A673 (cell line): ENCODE measurements around the gene TAF4. TPM values are rescaled to one million over a fixed set of nuclear protein-coding genes. Genes with fewer than 3 reads are reported as not detected.

Source experiments
- BruUV-seq: library from RNA; stranded (reverse); fragments of 400-500 nt; replicated peaks from 2 replicates; lab custom pipeline; 2021; lab: Mats Ljungman, UMichigan
- CTCF ChIA-PET: fragments of 300-600 bp; sonication (Branson Sonifier 250); formaldehyde crosslinking; loops from one replicate; lab custom pipeline; 2022; ENCODE audit warnings: antibody characterized with exemption; lab: Charles Lee
- POLR2A ChIA-PET: fragments of 300-600 bp; sonication (Branson Sonifier 250); formaldehyde crosslinking; loops from one replicate; lab custom pipeline; 2022; ENCODE audit warnings: antibody characterized with exemption; ENCODE audit not compliant: low non-redundant PET; lab: Charles Lee
- DNase-seq: peaks from one replicate; pipeline ENCODE4 v3.0.0-alpha.2; 2015; ENCODE audit warnings: low spot score
- H3K27ac ChIP-seq: fragments of 200-600 bp; sonication (generic); 2 replicates; pipeline ENCODE4 v1.5.1; 2016; ENCODE audit warnings: mixed run types, low read depth, mild to moderate bottlenecking, mixed read lengths, antibody characterized with exemption, low read length; ENCODE audit not compliant: poor library complexity, severe bottlenecking
- H3K27me3 ChIP-seq: fragments of 200-600 bp; sonication (generic); replicated peaks from 2 replicates; pipeline ENCODE4 v1.6.1; 2017; ENCODE audit warnings: mixed run types, low read depth, mild to moderate bottlenecking, mixed read lengths, antibody characterized with exemption, low read length; ENCODE audit not compliant: insufficient read depth, poor library complexity
- H3K36me3 ChIP-seq: fragments of 200-600 bp; sonication (generic); 2 replicates; pipeline ENCODE4 v1.6.1; 2016; ENCODE audit warnings: mixed run types, mild to moderate bottlenecking, mixed read lengths, antibody characterized with exemption, low read length; ENCODE audit not compliant: insufficient read depth, poor library complexity, severe bottlenecking
- H3K4me1 ChIP-seq: fragments of 200-600 bp; sonication (generic); 2 replicates; pipeline ENCODE4 v1.6.1; 2017; ENCODE audit warnings: mixed run types, mild to moderate bottlenecking, mixed read lengths, antibody characterized with exemption, low read length; ENCODE audit not compliant: insufficient read depth, poor library complexity, severe bottlenecking
- H3K4me3 ChIP-seq: fragments of 200-600 bp; sonication (generic); 2 replicates; pipeline ENCODE4 v1.5.1; 2016; ENCODE audit warnings: low read depth, mixed run types, mild to moderate bottlenecking, mixed read lengths, low read length; ENCODE audit not compliant: poor library complexity, severe bottlenecking
- H3K9me3 ChIP-seq: fragments of 200-600 bp; sonication (generic); 2 replicates; pipeline ENCODE4 v1.6.1; 2016; ENCODE audit warnings: mixed run types, low read depth, mild to moderate bottlenecking, mixed read lengths, antibody characterized with exemption, low read length; ENCODE audit not compliant: poor library complexity, severe bottlenecking
- CTCF ChIP-seq: fragments of 300-800, 200-600 bp; sonication (generic); conservative IDR thresholded peaks from 2 replicates; pipeline ENCODE4 v1.5.1; 2017; ENCODE audit warnings: low read depth, mild to moderate bottlenecking, antibody characterized with exemption, low read length, moderate library complexity, mixed read lengths
- EZH2 ChIP-seq: fragments of 200-600 bp; sonication (generic); IDR thresholded peaks from 2 replicates; pipeline ENCODE4 v1.6.1; 2017; ENCODE audit warnings: borderline replicate concordance, low read depth, mild to moderate bottlenecking, mixed read lengths, antibody characterized with exemption, low read length; ENCODE audit not compliant: poor library complexity, severe bottlenecking
- intact Hi-C: fragments of 100-400 bp; cut with micrococcal nuclease; formaldehyde crosslinking; loops from one replicate; pipeline ENCODE4 v1.10.0; 2022; ENCODE audit not compliant: unreplicated experiment
- total RNA-seq: library from RNA; stranded (reverse); gene quantifications from 2 replicates; pipeline ENCODE4 v1.2.3, GENCODE V29; 2021

TAF4 gene
- total RNA-seq, 1 experiment from 2014 or later, result 37.0 TPM

GRCh38 chr20:62028384-62028783 lies 37.3 kb downstream of the TAF4 start:
- TF ChIP-seq CTCF, result no peak
- no peak for TF ChIP-seq EZH2
- no peak overlapping the region for H3K27ac ChIP-seq
- no peaks in the 10 kb centered on the region for H3K36me3 ChIP-seq
- intact Hi-C loops, result no loop called here
- no peaks in the 10 kb centered on the region for H3K27me3 ChIP-seq
- CTCF ChIA-PET, result no interaction called here
- H3K4me1 ChIP-seq, result peaks cover 19% of the 10 kb centered on the region
- H3K4me3 ChIP-seq, result no peak overlapping the region
- H3K9me3 ChIP-seq, result no peaks in the 10 kb centered on the region
- BruUV-seq, result no TSS peak
- no peak for DNase-seq
- POLR2A ChIA-PET, result no interaction called here

- H3K4me3 ChIP-seq, result no peak overlapping the region
- no peaks in the 10 kb centered on the region for H3K27me3 ChIP-seq
- H3K9me3 ChIP-seq, result no peaks in the 10 kb centered on the region
- peaks cover 19% of the 10 kb centered on the region for H3K4me1 ChIP-seq
- ChIA-PET CTCF (no interaction called here), POLR2A (no interaction called here)
- no peak overlapping the region for H3K27ac ChIP-seq
- DNase-seq, result no peak
- BruUV-seq, result no TSS peak
- H3K36me3 ChIP-seq, result no peaks in the 10 kb centered on the region
- intact Hi-C loops, result no loop called here
- TF ChIP-seq CTCF (no peak), EZH2 (no peak)
Observed at GRCh38 chr20:62027698-62028321, 37.9 kb downstream of the TAF4 start.

- DNase-seq, result no peak
- Histone ChIP-seq H3K36me3 (no peaks in the 10 kb centered on the region), H3K9me3 (no peaks in the 10 kb centered on the region), H3K4me1 (peaks cover 19% of the 10 kb centered on the region), H3K27me3 (no peaks in the 10 kb centered on the region), H3K27ac (no peak overlapping the region), H3K4me3 (no peak overlapping the region)
- no peak for TF ChIP-seq EZH2
- TF ChIP-seq CTCF, result no peak
- intact Hi-C loops, result no loop called here
- POLR2A ChIA-PET, result no interaction called here
- CTCF ChIA-PET, result no interaction called here
- no TSS peak for BruUV-seq
Observed at GRCh38 chr20:62027116-62027515, 38.6 kb downstream of the TAF4 start.
